MM.1S (cell line): Measurements from ENCODE around the gene MVB12B.

Experiments
- DNase-seq: peaks from one replicate; pipeline ENCODE4 v3.0.0-alpha.2; 2015
- H2AFZ ChIP-seq: fragments of 300-600 bp; sonication (generic); 2 replicates; pipeline ENCODE4 v1.6.0; 2016; ENCODE audit warnings: antibody characterized with exemption, low read length
- H3F3A ChIP-seq: fragments of 300-600 bp; sonication (generic); 2 replicates; pipeline ENCODE4 v1.6.1; 2016; ENCODE audit warnings: mild to moderate bottlenecking, antibody characterized with exemption, low read length, moderate library complexity, mixed read lengths; ENCODE audit not compliant: insufficient read depth
- H3K27ac ChIP-seq: fragments of 300-600 bp; sonication (generic); 2 replicates; pipeline ENCODE4 v1.5.1; 2016; ENCODE audit warnings: mild to moderate bottlenecking, low read length
- H3K27me3 ChIP-seq: fragments of 300-600 bp; sonication (generic); replicated peaks from 2 replicates; pipeline ENCODE4 v1.6.0; 2016; ENCODE audit warnings: low read length; ENCODE audit not compliant: insufficient read depth
- H3K36me3 ChIP-seq: fragments of 300-600 bp; sonication (generic); replicated peaks from 2 replicates; pipeline ENCODE4 v1.6.1; 2016; ENCODE audit warnings: mild to moderate bottlenecking, low read length, mixed read lengths; ENCODE audit not compliant: insufficient read depth
- H3K4me1 ChIP-seq: fragments of 300-600 bp; sonication (generic); 2 replicates; pipeline ENCODE4 v1.6.1; 2016; ENCODE audit warnings: low read length, mixed read lengths
- H3K4me2 ChIP-seq: fragments of 300-600 bp; sonication (generic); 2 replicates; pipeline ENCODE4 v1.6.0; 2016; ENCODE audit warnings: low read depth, low read length
- H3K4me3 ChIP-seq: fragments of 300-600 bp; sonication (generic); 2 replicates; pipeline ENCODE4 v1.5.1; 2016; ENCODE audit warnings: low read length, mixed read lengths
- H3K79me2 ChIP-seq: fragments of 300-600 bp; sonication (generic); 2 replicates; pipeline ENCODE4 v1.6.1; 2016; ENCODE audit warnings: mixed run types, low read length, mixed read lengths
- H3K9ac ChIP-seq: fragments of 300-600 bp; sonication (generic); 2 replicates; pipeline ENCODE4 v1.6.1; 2016; ENCODE audit warnings: low read length, mixed read lengths
- H3K9me2 ChIP-seq: fragments of 300-600 bp; sonication (generic); replicated peaks from 2 replicates; pipeline ENCODE4 v1.6.1; 2016; ENCODE audit warnings: mild to moderate bottlenecking, low read length, mixed read lengths; ENCODE audit not compliant: insufficient read depth
- H3K9me3 ChIP-seq: fragments of 300-600 bp; sonication (generic); replicated peaks from 2 replicates; pipeline ENCODE4 v1.6.1; 2016; ENCODE audit warnings: mild to moderate bottlenecking, low read length, mixed read lengths; ENCODE audit not compliant: insufficient read depth
- H4K20me1 ChIP-seq: fragments of 300-600 bp; sonication (generic); 2 replicates; pipeline ENCODE4 v1.6.1; 2016; ENCODE audit warnings: mild to moderate bottlenecking, low read length, moderate library complexity, mixed read lengths; ENCODE audit not compliant: insufficient read depth
- EZH2 ChIP-seq: fragments of 300-600 bp; sonication (generic); optimal IDR thresholded peaks from 2 replicates; pipeline ENCODE3; 2017; ENCODE audit warnings: low read depth, mild to moderate bottlenecking, antibody characterized with exemption, low read length, mixed read lengths
- EZH2phosphoT487 ChIP-seq: fragments of 300-600 bp; sonication (generic); IDR thresholded peaks from 2 replicates; pipeline ENCODE4 v1.6.1; 2018; ENCODE audit warnings: antibody characterized with exemption, low read length
- TF ChIP-seq, protein P1 (sequence below): fragments of 300-600 bp; sonication (generic); IDR thresholded peaks from 2 replicates; pipeline ENCODE4 v1.5.1; 2016; ENCODE audit warnings: antibody characterized with exemption, low read length, mixed read lengths

MVB12B gene

DNA sequence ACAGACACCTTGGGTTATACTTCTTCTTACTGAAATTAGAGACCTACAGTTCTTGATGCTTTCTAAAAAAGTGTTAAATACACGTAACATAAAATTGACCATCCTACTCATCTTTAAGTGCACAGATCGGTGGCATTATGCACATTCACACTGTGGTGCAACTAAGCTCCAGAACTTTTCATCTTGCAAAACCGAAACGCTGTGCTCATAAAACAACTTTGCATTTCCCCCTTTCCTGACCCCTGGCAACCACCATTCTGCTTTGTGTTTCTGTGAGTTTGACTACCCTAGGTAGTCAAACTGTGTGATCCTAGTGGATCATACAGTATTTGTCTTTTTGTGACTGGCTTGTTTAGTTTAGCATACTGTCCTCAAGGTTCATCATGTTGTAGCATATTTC lies 3.9 kb downstream of the MVB12B start:
- no peak overlapping the region for H3K4me2 ChIP-seq
- TF ChIP-seq EZH2 (no peak), EZH2phosphoT487 (no peak)
- TF ChIP-seq, protein P1, sequence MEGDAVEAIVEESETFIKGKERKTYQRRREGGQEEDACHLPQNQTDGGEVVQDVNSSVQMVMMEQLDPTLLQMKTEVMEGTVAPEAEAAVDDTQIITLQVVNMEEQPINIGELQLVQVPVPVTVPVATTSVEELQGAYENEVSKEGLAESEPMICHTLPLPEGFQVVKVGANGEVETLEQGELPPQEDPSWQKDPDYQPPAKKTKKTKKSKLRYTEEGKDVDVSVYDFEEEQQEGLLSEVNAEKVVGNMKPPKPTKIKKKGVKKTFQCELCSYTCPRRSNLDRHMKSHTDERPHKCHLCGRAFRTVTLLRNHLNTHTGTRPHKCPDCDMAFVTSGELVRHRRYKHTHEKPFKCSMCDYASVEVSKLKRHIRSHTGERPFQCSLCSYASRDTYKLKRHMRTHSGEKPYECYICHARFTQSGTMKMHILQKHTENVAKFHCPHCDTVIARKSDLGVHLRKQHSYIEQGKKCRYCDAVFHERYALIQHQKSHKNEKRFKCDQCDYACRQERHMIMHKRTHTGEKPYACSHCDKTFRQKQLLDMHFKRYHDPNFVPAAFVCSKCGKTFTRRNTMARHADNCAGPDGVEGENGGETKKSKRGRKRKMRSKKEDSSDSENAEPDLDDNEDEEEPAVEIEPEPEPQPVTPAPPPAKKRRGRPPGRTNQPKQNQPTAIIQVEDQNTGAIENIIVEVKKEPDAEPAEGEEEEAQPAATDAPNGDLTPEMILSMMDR = no peak
- no peaks in the 10 kb centered on the region for H3K36me3 ChIP-seq
- no peak for DNase-seq
- no peaks in the 10 kb centered on the region for H4K20me1 ChIP-seq
- H3F3A ChIP-seq = peaks cover 5% of the 10 kb centered on the region; the same call in 1 of the 2 replicates
- H3K79me2 ChIP-seq = no peaks in the 10 kb centered on the region
- H3K4me1 ChIP-seq = peaks cover 7% of the 10 kb centered on the region; the same call in 1 of the 2 replicates
- H3K4me3 ChIP-seq = no peak overlapping the region
- no peaks in the 10 kb centered on the region for H3K9me2 ChIP-seq
- H3K27ac ChIP-seq = no peak overlapping the region
- no peaks in the 10 kb centered on the region for H3K27me3 ChIP-seq
- H3K9me3 ChIP-seq = no peaks in the 10 kb centered on the region
- no peak overlapping the region for H3K9ac ChIP-seq
- no peak overlapping the region for H2AFZ ChIP-seq

- Histone ChIP-seq H3K27ac (no peak overlapping the region), H3K4me3 (no peak overlapping the region), H3K9ac (no peak overlapping the region), H2AFZ (no peak overlapping the region), H3K36me3 (no peaks in the 10 kb centered on the region), H3K27me3 (no peaks in the 10 kb centered on the region), H3K4me1 (peaks cover 7% of the 10 kb centered on the region; the same call in 1 of the 2 replicates), H3K79me2 (no peaks in the 10 kb centered on the region), H3K9me2 (no peaks in the 10 kb centered on the region), H4K20me1 (no peaks in the 10 kb centered on the region), H3K9me3 (no peaks in the 10 kb centered on the region), H3F3A (peaks cover 5% of the 10 kb centered on the region; the same call in 1 of the 2 replicates), H3K4me2 (no peak overlapping the region)
- DNase-seq = no peak
- no peak for TF ChIP-seq EZH2phosphoT487
- TF ChIP-seq EZH2 = no peak
- TF ChIP-seq, protein P1 = no peak
Measured at GRCh38 chr9:126331964-126332748, 5.5 kb downstream of the MVB12B start.

GRCh38 chr9:126334721-126335621 lies 8.3 kb downstream of the MVB12B start:
- TF ChIP-seq, protein P1 = no peak
- no peak for TF ChIP-seq EZH2phosphoT487
- H3K4me3 ChIP-seq = no peak overlapping the region
- H3K4me2 ChIP-seq = no peak overlapping the region

More at GRCh38 chr9:126334721-126335621, 8.3 kb downstream of the MVB12B start:
- no peak overlapping the region for H3K9ac ChIP-seq
- H3K9me3 ChIP-seq = no peaks in the 10 kb centered on the region
- no peaks in the 10 kb centered on the region for H3K79me2 ChIP-seq
- H2AFZ ChIP-seq = no peak overlapping the region
- DNase-seq = no peak
- no peak overlapping the region for H3K27ac ChIP-seq
- no peaks in the 10 kb centered on the region for H3K4me1 ChIP-seq
- no peaks in the 10 kb centered on the region for H3F3A ChIP-seq
- H3K36me3 ChIP-seq = no peaks in the 10 kb centered on the region
- H3K27me3 ChIP-seq = no peaks in the 10 kb centered on the region
- no peaks in the 10 kb centered on the region for H4K20me1 ChIP-seq
- H3K9me2 ChIP-seq = no peaks in the 10 kb centered on the region
